Ascending aorta (tissue), 2 donors: Measurements from ENCODE around the gene SDSL. TPM values are rescaled to one million over a fixed set of nuclear protein-coding genes. Genes with fewer than 3 reads are reported as not detected.

ENCODE experiments used
- DNase-seq, 2 donors: peaks; one replicate each; pipeline ENCODE4 v3.0.0-alpha.2; 2019; ENCODE audit warnings: low spot score in 2 of 2
- H3K27ac ChIP-seq, 2 donors: fragments of 200-600 bp; sonication (generic); one replicate each; pipeline ENCODE4 v1.5.1; 2016 to 2017; ENCODE audit warnings: mild to moderate bottlenecking in 1 of 2
- H3K27me3 ChIP-seq: fragments of 200-600 bp; sonication (generic); one replicate; pipeline ENCODE4 v1.5.1; 2017
- H3K36me3 ChIP-seq, 2 donors: fragments of 200-600 bp; sonication (generic); one replicate each; pipeline ENCODE4 v1.5.1; 2016
- H3K4me1 ChIP-seq, 2 donors: fragments of 200-600 bp; sonication (generic); one replicate each; pipeline ENCODE4 v1.5.1; 2016 to 2017; ENCODE audit warnings: mild to moderate bottlenecking in 1 of 2
- H3K4me3 ChIP-seq, 2 donors: fragments of 200-600 bp; sonication (generic); one replicate each; pipeline ENCODE4 v1.5.1; 2016 to 2017; ENCODE audit warnings: mild to moderate bottlenecking in 1 of 2
- H3K9me3 ChIP-seq, 2 donors: fragments of 200-600 bp; sonication (generic); one replicate each; pipeline ENCODE4 v1.5.1; 2016
- CTCF ChIP-seq, 3 experiments: fragments of 200-600 bp in 2 of 3; fragments of 450-650 bp in 1 of 3; sonication (generic) in 2 of 3; IDR thresholded peaks; one replicate each; pipeline ENCODE4 v1.5.1; 2016 to 2019; ENCODE audit warnings: antibody characterized with exemption in 3 of 3, mild to moderate bottlenecking in 1 of 3, moderate library complexity in 1 of 3
- intact Hi-C: fragments of 100-400 bp; cut with DNase I; formaldehyde crosslinking; loops from one replicate; pipeline ENCODE4 v1.15.1; 2023
- total RNA-seq: library from RNA; depleted of rRNA; stranded (reverse); fragments of >200 nt; gene quantifications from one replicate; pipeline ENCODE4 v1.1.0, GENCODE V29; 2016

Gene SDSL
- total RNA-seq, 1 donor from 2014 or later, result 11.0 TPM

DNA sequence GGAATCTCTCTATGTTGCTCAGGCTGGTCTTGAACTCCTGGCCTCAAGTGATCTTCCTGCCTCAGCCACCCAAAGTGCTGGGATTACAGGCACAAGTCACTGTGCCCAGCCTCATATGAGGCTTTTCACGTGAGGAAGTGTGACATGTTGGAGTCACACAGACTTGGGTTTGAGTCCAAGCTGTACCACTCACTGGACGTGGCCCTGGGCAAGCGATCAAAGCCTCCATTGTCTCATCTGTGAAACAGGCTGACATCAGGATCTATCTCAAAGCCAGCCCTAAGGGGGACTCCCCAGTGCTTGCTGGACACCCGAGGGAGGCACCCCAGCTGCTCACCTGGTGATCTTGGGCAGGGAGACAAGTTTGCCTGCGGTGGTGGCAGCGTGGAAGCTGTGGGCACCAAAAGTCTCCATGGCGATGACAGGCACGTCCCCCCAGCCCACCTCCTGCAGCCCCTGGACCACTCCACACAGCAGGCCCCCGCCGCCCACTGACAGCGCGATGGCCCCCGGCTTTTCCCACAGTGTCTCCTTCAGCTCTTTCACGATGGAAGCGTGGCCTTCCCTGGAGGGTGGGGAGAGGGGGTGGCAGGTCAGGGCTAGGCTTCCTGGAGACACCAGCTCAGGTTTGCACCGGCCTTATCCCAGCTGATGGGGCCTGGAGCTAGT lies 25.2 kb upstream of the SDSL start:
- Histone ChIP-seq H3K27me3 (no peaks in the 10 kb centered on the region), H3K4me1 (no peaks in the 10 kb centered on the region), H3K9me3 (no peaks in the 10 kb centered on the region), H3K4me3 (no peak overlapping the region), H3K27ac (no peak overlapping the region), H3K36me3 (no peaks in the 10 kb centered on the region)
- DNase-seq, result no peak
- intact Hi-C loops, result no loop called here
- no peak for TF ChIP-seq CTCF (IDR thresholded peaks at IDR 0.05)

DNA sequence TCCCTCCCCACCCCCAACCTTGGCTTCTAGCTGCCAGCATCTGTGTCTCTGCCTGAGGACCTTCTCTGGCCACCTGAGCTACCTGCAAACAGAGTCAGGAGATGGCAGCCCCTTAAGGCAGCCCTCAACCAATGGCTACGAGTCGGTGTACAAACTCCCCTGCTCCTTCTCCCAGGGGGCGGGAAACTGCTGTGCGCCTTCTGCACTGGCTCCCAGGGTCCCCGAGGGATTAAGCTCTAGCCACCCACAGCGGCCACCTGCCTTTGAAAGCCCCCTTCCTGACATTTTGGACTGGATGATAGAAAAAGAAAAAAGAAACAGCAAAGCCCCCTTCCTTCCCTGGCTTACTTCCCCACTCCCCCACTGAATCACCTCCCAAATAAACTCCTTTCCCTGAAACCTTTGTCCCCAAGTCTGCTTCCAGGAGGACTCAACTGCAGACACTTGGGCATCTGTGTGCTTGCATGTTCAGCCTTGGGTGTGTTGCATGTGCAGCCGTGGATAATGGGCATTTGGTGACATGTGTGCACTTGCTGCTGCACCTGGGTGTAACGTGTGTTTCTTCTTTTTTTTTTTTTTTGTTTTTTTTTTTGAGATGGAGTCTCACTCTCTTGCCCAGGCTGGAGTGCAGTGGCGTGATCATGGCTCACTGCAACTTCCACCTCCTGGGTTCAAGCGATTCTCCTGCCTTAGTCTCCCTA lies 24.5 kb upstream of the SDSL start:
- no peak for DNase-seq
- Histone ChIP-seq H3K36me3 (no peaks in the 10 kb centered on the region), H3K4me3 (no peak overlapping the region), H3K27ac (no peak overlapping the region), H3K27me3 (no peaks in the 10 kb centered on the region), H3K4me1 (no peaks in the 10 kb centered on the region), H3K9me3 (no peaks in the 10 kb centered on the region)
- no peak for TF ChIP-seq CTCF (IDR thresholded peaks at IDR 0.05)
- intact Hi-C loops, result no loop called here

DNA sequence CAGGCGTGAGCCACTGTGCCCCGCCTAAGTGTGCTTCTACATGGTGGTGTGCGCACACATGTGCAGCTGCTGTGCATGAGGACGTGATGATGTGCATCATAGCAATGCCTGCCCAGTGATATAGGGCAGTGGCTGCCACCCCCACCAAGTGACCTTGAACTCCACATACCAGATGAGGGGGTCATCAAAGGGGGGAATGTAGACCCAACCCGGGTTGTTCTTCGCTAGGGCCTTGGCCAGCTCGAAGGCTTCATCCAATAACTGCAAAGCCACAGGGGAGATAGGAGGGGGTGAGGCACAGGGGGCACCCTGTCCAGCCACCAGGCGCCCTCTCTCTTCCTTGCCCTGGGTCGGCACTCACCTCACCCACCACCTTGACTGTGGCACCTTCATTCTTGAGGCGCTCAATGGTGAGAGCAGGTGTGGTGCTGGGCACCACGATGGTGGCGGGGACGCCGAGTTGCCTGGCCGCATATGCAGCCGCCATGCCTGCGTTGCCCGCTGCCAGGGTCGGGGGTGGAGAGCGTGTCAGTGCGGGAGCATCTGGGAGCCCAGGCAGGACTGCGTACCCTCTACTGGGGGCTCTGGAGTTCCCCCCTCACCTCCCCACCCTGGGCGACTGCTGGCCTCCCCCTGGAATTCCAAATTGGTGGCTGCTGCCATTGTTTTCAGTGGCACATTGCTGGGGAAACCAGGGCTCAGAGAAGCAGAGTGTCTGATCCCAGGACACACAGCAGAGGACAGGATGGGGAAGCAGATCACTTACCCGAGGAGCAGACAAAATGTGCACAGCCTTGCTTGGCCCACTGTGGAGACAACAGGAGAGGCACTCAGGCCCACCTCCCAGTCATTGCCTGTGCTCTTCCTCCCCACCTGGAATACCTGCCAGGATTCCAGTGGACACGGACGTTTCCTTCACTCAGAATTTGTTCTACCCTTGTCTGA lies 23.6 kb upstream of the SDSL start:
- H3K4me3 ChIP-seq, result no peak overlapping the region
- no peaks in the 10 kb centered on the region for H3K36me3 ChIP-seq
- DNase-seq, result no peak
- intact Hi-C loops, result no loop called here
- H3K4me1 ChIP-seq, result no peaks in the 10 kb centered on the region
- H3K27ac ChIP-seq, result no peak overlapping the region
- no peaks in the 10 kb centered on the region for H3K27me3 ChIP-seq
- TF ChIP-seq CTCF (IDR thresholded peaks at IDR 0.05), result no peak
- H3K9me3 ChIP-seq, result no peaks in the 10 kb centered on the region

GRCh38 chr12:113399490-113399889 lies 22.7 kb upstream of the SDSL start:
- H3K4me1 ChIP-seq, result no peaks in the 10 kb centered on the region
- no peak for DNase-seq
- H3K9me3 ChIP-seq, result no peaks in the 10 kb centered on the region
- no peak overlapping the region for H3K4me3 ChIP-seq
- no peaks in the 10 kb centered on the region for H3K36me3 ChIP-seq
- H3K27me3 ChIP-seq, result no peaks in the 10 kb centered on the region
- intact Hi-C loops, result no loop called here
- no peak for TF ChIP-seq CTCF (IDR thresholded peaks at IDR 0.05)
- H3K27ac ChIP-seq, result no peak overlapping the region

DNA sequence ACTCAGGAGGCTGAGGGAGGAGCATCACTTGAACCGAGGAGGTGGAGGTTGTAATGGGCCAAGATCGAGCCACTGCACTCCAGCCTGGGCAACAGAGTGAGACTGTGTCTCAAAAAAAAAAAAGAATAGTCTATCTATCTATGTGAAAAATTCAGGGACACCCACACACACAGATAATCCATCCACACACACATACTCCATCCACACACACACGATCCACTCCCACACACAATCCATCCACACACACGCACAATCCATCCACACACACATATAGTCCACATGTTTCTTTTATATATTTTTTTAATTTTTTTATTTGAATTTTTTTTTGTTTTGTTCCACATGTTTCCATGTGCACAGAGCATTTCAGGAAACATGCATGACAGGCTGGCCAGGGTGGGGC lies 21.8 kb upstream of the SDSL start:
- no peak overlapping the region for H3K27ac ChIP-seq
- H3K4me1 ChIP-seq, result no peaks in the 10 kb centered on the region
- no peaks in the 10 kb centered on the region for H3K27me3 ChIP-seq
- H3K36me3 ChIP-seq, result no peaks in the 10 kb centered on the region
- no peak overlapping the region for H3K4me3 ChIP-seq
- no peaks in the 10 kb centered on the region for H3K9me3 ChIP-seq
- intact Hi-C loops, result no loop called here
- no peak for TF ChIP-seq CTCF (IDR thresholded peaks at IDR 0.05)
- DNase-seq, result no peak
